ENCODE results near the gene PKD1L1. TPM values are rescaled to one million over a fixed set of nuclear protein-coding genes. Genes with fewer than 3 reads are reported as not detected.

PKD1L1 gene
- total RNA-seq, 2 donors from 2014 or later, result 0.13 to 0.20 TPM

DNA sequence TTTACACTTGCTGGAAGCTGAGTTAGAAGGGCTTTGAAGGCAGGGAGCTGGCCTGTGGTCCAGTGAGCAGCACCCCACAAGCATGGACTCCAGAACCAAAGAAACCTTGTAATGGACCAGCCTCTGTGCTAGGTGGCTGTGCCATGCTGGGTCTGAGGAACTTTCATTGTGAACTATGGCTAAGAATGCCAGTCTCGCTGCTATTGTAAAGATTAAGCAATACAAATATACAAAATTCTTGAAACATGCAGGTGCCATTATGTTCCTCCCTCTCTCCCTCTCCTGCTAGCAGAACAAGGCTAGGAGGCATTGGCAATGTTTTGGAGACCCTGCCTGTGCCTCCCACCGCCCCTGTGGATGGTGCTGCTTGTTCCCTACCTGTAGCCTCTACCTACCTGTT lies 105.0 kb downstream of the PKD1L1 start:
- H3K27ac Mint-ChIP-seq, result no peak overlapping the region
- TF ChIP-seq, protein P1, sequence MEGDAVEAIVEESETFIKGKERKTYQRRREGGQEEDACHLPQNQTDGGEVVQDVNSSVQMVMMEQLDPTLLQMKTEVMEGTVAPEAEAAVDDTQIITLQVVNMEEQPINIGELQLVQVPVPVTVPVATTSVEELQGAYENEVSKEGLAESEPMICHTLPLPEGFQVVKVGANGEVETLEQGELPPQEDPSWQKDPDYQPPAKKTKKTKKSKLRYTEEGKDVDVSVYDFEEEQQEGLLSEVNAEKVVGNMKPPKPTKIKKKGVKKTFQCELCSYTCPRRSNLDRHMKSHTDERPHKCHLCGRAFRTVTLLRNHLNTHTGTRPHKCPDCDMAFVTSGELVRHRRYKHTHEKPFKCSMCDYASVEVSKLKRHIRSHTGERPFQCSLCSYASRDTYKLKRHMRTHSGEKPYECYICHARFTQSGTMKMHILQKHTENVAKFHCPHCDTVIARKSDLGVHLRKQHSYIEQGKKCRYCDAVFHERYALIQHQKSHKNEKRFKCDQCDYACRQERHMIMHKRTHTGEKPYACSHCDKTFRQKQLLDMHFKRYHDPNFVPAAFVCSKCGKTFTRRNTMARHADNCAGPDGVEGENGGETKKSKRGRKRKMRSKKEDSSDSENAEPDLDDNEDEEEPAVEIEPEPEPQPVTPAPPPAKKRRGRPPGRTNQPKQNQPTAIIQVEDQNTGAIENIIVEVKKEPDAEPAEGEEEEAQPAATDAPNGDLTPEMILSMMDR (conservative IDR thresholded peaks at IDR 0.05), result no peak
- no peaks in the 10 kb centered on the region for H3K4me1 Mint-ChIP-seq
- Histone ChIP-seq H3K27ac (ENCODE audit: low read depth, low read length) (no peak overlapping the region), H3K9me3 (ENCODE audit: control insufficient read depth, low read length) (no peaks in the 10 kb centered on the region), H3K4me3 (ENCODE audit: low read length) (no peak overlapping the region), H3K9ac (ENCODE audit: extremely low read depth, low read length, poor library complexity, severe bottlenecking) (no peak overlapping the region), H3K36me3 (ENCODE audit: control insufficient read depth, insufficient read depth, low read length) (no peaks in the 10 kb centered on the region), H3K4me1 (ENCODE audit: control insufficient read depth, insufficient read depth, low read length) (no peaks in the 10 kb centered on the region), H3K27me3 (ENCODE audit: control insufficient read depth, insufficient read depth, low read length, poor library complexity, severe bottlenecking) (no peaks in the 10 kb centered on the region)
- H3K27me3 Mint-ChIP-seq (ENCODE audit: insufficient read depth), result peaks cover 3% of the 10 kb centered on the region
- no peak overlapping the region for H3K4me3 Mint-ChIP-seq
- H3K36me3 Mint-ChIP-seq (ENCODE audit: low read depth), result no peaks in the 10 kb centered on the region
- H3K9me3 Mint-ChIP-seq, result no peaks in the 10 kb centered on the region
- no peak for DNase-seq
- WGBS, 2 experiments (ENCODE audit: insufficient coverage in 1 of 2, insufficient read length in 1 of 2), result 81 to 82% methylated on average over 2 of the region's 2 CpGs

DNA sequence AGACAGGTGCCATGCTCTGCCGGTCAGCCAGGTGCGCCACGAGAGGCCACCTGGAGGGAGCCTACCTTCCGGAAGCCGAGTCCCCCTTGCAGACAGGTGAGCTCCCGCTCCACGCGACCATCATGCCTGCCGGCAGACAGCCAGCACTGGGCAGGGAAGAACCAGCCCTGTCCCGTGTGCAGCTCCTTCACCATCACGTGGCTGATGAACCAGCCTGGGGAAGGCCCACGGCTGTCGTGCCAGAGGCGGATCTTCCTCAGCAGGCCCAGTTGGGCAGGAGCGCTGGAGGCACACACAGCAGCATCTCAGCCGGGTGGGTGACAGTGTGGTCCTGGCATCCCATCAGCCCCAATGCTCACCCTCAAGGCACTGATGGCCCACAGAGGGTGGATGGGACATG lies 108.9 kb downstream of the PKD1L1 start:
- Histone ChIP-seq H3K36me3 (ENCODE audit: control insufficient read depth, insufficient read depth, low read length) (no peaks in the 10 kb centered on the region), H3K9ac (ENCODE audit: extremely low read depth, low read length, poor library complexity, severe bottlenecking) (no peak overlapping the region), H3K4me3 (ENCODE audit: low read length) (no peak overlapping the region), H3K27me3 (ENCODE audit: control insufficient read depth, insufficient read depth, low read length, poor library complexity, severe bottlenecking) (no peaks in the 10 kb centered on the region), H3K4me1 (ENCODE audit: control insufficient read depth, insufficient read depth, low read length) (no peaks in the 10 kb centered on the region), H3K9me3 (ENCODE audit: control insufficient read depth, low read length) (no peaks in the 10 kb centered on the region), H3K27ac (ENCODE audit: low read depth, low read length) (no peak overlapping the region)
- Mint-ChIP-seq H3K36me3 (ENCODE audit: low read depth) (no peaks in the 10 kb centered on the region), H3K27me3 (ENCODE audit: insufficient read depth) (peaks cover 3% of the 10 kb centered on the region), H3K27ac (no peak overlapping the region), H3K9me3 (no peaks in the 10 kb centered on the region), H3K4me1 (no peaks in the 10 kb centered on the region), H3K4me3 (no peak overlapping the region)
- no peak for DNase-seq
- WGBS, 2 experiments (ENCODE audit: insufficient coverage in 1 of 2, insufficient read length in 1 of 2), result 91 to 96% methylated on average over 6 to 16 of the region's 16 CpGs
- TF ChIP-seq, protein P1 (conservative IDR thresholded peaks at IDR 0.05), result no peak

DNA sequence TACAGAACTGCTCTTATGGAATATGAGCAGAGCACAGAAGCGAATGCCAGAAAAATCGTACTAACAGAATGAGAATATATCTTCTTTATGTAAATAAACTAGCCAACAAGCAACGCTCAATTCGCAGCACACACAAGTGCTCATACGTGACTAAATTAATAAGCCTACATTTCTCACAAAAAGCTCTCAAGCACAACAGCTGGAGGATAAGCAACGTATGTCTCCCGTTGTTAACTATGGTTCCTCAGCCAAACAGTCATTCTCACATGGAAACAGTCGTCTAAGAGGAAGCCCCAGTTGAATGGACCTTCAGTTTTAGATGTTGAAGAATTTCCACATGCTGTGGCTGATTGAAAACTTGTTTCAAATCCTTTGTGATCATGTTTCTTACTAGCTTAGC lies 110.4 kb downstream of the PKD1L1 start:
- H3K36me3 Mint-ChIP-seq (ENCODE audit: low read depth), result no peaks in the 10 kb centered on the region
- H3K27ac ChIP-seq (ENCODE audit: low read depth, low read length), result no peak overlapping the region
- H3K4me1 ChIP-seq (ENCODE audit: control insufficient read depth, insufficient read depth, low read length), result no peaks in the 10 kb centered on the region
- H3K27me3 Mint-ChIP-seq (ENCODE audit: insufficient read depth), result peaks cover 3% of the 10 kb centered on the region
- no peaks in the 10 kb centered on the region for H3K27me3 ChIP-seq (ENCODE audit: control insufficient read depth, insufficient read depth, low read length, poor library complexity, severe bottlenecking)
- H3K9ac ChIP-seq (ENCODE audit: extremely low read depth, low read length, poor library complexity, severe bottlenecking), result no peak overlapping the region
- no peaks in the 10 kb centered on the region for H3K9me3 ChIP-seq (ENCODE audit: control insufficient read depth, low read length)
- H3K27ac Mint-ChIP-seq, result no peak overlapping the region
- DNase-seq, result no peak
- 86 to 91% methylated on average over 3 to 8 of the region's 8 CpGs for WGBS, 2 experiments (ENCODE audit: insufficient coverage in 1 of 2, insufficient read length in 1 of 2)
- H3K4me3 ChIP-seq (ENCODE audit: low read length), result no peak overlapping the region
- H3K4me1 Mint-ChIP-seq, result no peaks in the 10 kb centered on the region
- TF ChIP-seq, protein P1 (conservative IDR thresholded peaks at IDR 0.05), result no peak
- H3K4me3 Mint-ChIP-seq, result no peak overlapping the region
- no peaks in the 10 kb centered on the region for H3K9me3 Mint-ChIP-seq
- no peaks in the 10 kb centered on the region for H3K36me3 ChIP-seq (ENCODE audit: control insufficient read depth, insufficient read depth, low read length)
